OCI-LY1 (cell line): ENCODE measurements around the gene DCTN1.

Experiments used
- H2AFZ ChIP-seq: fragments of 200-600 bp; sonication (generic), shearing (Covaris generic); 2 replicates; pipeline ENCODE4 v1.6.0; 2014; ENCODE audit warnings: antibody characterized with exemption, mild to moderate bottlenecking, low read length
- H3F3A ChIP-seq: fragments of 200-600 bp; sonication (generic), shearing (Covaris generic); 2 replicates; pipeline ENCODE4 v1.6.0; 2014; ENCODE audit warnings: mild to moderate bottlenecking, antibody characterized with exemption, low read length, moderate library complexity; ENCODE audit not compliant: insufficient read depth
- H3K27ac ChIP-seq: fragments of 200-600 bp; sonication (generic); 2 replicates; pipeline ENCODE4 v1.5.1; 2014; ENCODE audit warnings: low read length, mixed run types, mild to moderate bottlenecking, low read depth; ENCODE audit not compliant: poor library complexity, severe bottlenecking
- H3K27me3 ChIP-seq: fragments of 200-600 bp; sonication (generic); 2 replicates; pipeline ENCODE4 v1.6.0; 2014; ENCODE audit warnings: antibody characterized with exemption, mild to moderate bottlenecking, low read length, moderate library complexity; ENCODE audit not compliant: insufficient read depth
- H3K36me3 ChIP-seq: fragments of 200-600 bp; sonication (generic); 2 replicates; pipeline ENCODE4 v1.6.1; 2014; ENCODE audit warnings: mild to moderate bottlenecking, antibody characterized with exemption, low read length, moderate library complexity, mixed read lengths; ENCODE audit not compliant: insufficient read depth
- H3K4me1 ChIP-seq: fragments of 200-600 bp; sonication (generic); 2 replicates; pipeline ENCODE4 v1.5.1; 2014; ENCODE audit warnings: mild to moderate bottlenecking, low read length, moderate library complexity; ENCODE audit not compliant: insufficient read depth, severe bottlenecking
- H3K4me2 ChIP-seq: fragments of 200-600 bp; sonication (generic), shearing (Covaris generic); 2 replicates; pipeline ENCODE4 v1.6.1; 2014; ENCODE audit warnings: low read length
- H3K4me3 ChIP-seq: fragments of 200-600 bp; sonication (generic); 2 replicates; pipeline ENCODE4 v1.5.1; 2014; ENCODE audit warnings: low read length, low read depth, mild to moderate bottlenecking, mixed read lengths; ENCODE audit not compliant: poor library complexity, severe bottlenecking
- H3K79me2 ChIP-seq: fragments of 200-600 bp; shearing (Covaris generic); 2 replicates; pipeline ENCODE4 v1.6.1; 2016; ENCODE audit warnings: mixed run types, low read length, mixed read lengths; ENCODE audit not compliant: insufficient read depth
- H3K9ac ChIP-seq: fragments of 200-600 bp; sonication (generic), shearing (Covaris generic); 2 replicates; pipeline ENCODE4 v1.6.1; 2014; ENCODE audit warnings: mild to moderate bottlenecking, low read length, mixed read lengths
- H3K9me2 ChIP-seq: fragments of 200-600 bp; sonication (generic), shearing (Covaris generic); 2 replicates; pipeline ENCODE4 v1.6.1; 2014; ENCODE audit warnings: low read depth, mild to moderate bottlenecking, low read length, mixed read lengths
- H3K9me3 ChIP-seq: fragments of 200-600 bp; shearing (Covaris generic); 2 replicates; pipeline ENCODE4 v1.6.1; 2014; ENCODE audit warnings: low read length, mixed read lengths
- H4K20me1 ChIP-seq: fragments of 200-600 bp; sonication (generic), shearing (Covaris generic); 2 replicates; pipeline ENCODE4 v1.6.0; 2016; ENCODE audit warnings: mild to moderate bottlenecking, low read length; ENCODE audit not compliant: insufficient read depth
- EZH2 ChIP-seq: fragments of 200-600 bp; sonication (generic), shearing (Covaris generic); IDR thresholded peaks from 2 replicates; pipeline ENCODE4 v1.8.0; 2017; ENCODE audit warnings: borderline replicate concordance, mixed run types, mild to moderate bottlenecking, antibody characterized with exemption, low read length, moderate library complexity, mixed read lengths
- TF ChIP-seq, protein P1 (sequence below): fragments of 200-600 bp; sonication (generic), shearing (Covaris generic); IDR thresholded peaks from 2 replicates; pipeline ENCODE4 v1.5.1; 2017; ENCODE audit warnings: mild to moderate bottlenecking, antibody characterized with exemption, low read length, moderate library complexity, mixed read lengths

Gene DCTN1

DNA sequence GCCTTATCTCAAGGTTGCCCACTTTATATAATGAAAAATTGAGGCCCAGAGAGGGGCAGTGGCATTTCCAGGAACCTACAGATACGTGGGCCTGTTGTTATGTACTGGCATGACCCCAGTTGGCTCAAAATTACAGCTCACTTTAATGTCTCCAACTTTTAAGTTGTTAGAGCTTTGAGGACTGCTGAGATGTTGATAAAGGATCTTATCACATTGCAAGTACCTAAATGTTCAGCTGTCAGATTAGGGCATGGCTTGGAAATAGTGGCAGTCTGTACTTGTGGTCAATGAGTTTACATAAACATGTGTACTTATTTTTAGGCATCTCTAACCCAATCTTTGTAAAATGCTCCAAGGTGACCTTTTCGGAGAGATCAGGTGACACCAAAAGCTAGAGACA lies 51.5 kb downstream of the DCTN1 start:
- TF ChIP-seq, protein P1, sequence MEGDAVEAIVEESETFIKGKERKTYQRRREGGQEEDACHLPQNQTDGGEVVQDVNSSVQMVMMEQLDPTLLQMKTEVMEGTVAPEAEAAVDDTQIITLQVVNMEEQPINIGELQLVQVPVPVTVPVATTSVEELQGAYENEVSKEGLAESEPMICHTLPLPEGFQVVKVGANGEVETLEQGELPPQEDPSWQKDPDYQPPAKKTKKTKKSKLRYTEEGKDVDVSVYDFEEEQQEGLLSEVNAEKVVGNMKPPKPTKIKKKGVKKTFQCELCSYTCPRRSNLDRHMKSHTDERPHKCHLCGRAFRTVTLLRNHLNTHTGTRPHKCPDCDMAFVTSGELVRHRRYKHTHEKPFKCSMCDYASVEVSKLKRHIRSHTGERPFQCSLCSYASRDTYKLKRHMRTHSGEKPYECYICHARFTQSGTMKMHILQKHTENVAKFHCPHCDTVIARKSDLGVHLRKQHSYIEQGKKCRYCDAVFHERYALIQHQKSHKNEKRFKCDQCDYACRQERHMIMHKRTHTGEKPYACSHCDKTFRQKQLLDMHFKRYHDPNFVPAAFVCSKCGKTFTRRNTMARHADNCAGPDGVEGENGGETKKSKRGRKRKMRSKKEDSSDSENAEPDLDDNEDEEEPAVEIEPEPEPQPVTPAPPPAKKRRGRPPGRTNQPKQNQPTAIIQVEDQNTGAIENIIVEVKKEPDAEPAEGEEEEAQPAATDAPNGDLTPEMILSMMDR: no peak
- no peak for TF ChIP-seq EZH2
- Histone ChIP-seq H3K4me1 (no peaks in the 10 kb centered on the region), H3K36me3 (no peaks in the 10 kb centered on the region), H3K9me2 (no peaks in the 10 kb centered on the region), H2AFZ (no peak overlapping the region), H3K27ac (no peak overlapping the region), H3K79me2 (no peaks in the 10 kb centered on the region), H3K9me3 (no peaks in the 10 kb centered on the region), H3F3A (no peaks in the 10 kb centered on the region), H3K27me3 (no peaks in the 10 kb centered on the region), H3K4me2 (no peak overlapping the region), H3K4me3 (no peak overlapping the region), H4K20me1 (no peaks in the 10 kb centered on the region), H3K9ac (no peak overlapping the region)

DNA sequence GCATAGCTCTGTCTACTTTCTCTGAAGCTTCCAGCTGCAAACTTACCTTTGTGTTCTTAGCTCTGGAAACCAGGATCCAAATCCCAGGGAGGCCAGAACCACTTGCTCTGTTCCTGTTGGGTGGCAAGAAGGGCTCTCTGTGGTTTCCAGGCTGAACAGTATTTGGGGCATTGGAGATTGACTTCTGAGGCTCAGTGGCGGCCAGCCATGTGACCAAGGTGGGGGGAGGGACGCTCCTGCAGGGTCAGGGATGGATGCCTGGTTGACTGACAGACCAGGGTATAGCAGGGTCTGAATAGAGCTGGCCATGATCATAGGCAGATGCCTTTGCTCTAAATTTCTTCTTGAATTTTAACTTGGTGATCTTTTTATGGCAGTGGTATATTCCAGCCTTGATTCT lies 52.0 kb downstream of the DCTN1 start:
- Histone ChIP-seq H3K9me3 (no peaks in the 10 kb centered on the region), H3K4me2 (no peak overlapping the region), H3K27me3 (no peaks in the 10 kb centered on the region), H3K36me3 (no peaks in the 10 kb centered on the region), H2AFZ (no peak overlapping the region), H3K9ac (no peak overlapping the region), H3K79me2 (no peaks in the 10 kb centered on the region), H4K20me1 (no peaks in the 10 kb centered on the region), H3K4me1 (no peaks in the 10 kb centered on the region), H3F3A (no peaks in the 10 kb centered on the region), H3K4me3 (no peak overlapping the region), H3K27ac (no peak overlapping the region), H3K9me2 (no peaks in the 10 kb centered on the region)
- TF ChIP-seq, protein P1: no peak
- no peak for TF ChIP-seq EZH2

DNA sequence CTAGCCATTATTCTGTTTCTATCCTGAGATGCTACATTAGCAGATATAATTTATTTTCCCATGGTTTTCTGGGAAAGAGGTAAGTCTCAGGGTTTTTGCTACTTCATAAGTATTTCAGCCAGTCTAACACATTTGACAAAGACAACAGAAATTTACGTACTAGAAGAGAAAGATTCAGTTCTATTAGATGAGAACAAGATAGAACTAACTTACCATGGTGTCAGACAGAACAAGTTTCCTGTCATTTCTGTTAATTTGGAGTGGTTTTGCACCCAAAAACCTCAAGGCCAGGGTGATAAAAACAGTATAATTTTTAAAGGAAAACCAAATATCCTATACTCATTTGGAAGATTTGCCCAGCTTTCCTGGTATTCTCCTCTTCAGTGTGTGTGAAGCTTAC lies 52.5 kb downstream of the DCTN1 start:
- Histone ChIP-seq H3F3A (no peaks in the 10 kb centered on the region), H2AFZ (no peak overlapping the region), H3K9ac (no peak overlapping the region), H3K27ac (no peak overlapping the region), H3K36me3 (no peaks in the 10 kb centered on the region), H3K9me3 (no peaks in the 10 kb centered on the region), H3K79me2 (no peaks in the 10 kb centered on the region), H3K4me2 (no peak overlapping the region), H3K27me3 (no peaks in the 10 kb centered on the region), H3K4me1 (no peaks in the 10 kb centered on the region), H3K4me3 (no peak overlapping the region), H4K20me1 (no peaks in the 10 kb centered on the region), H3K9me2 (no peaks in the 10 kb centered on the region)
- no peak for TF ChIP-seq EZH2
- TF ChIP-seq, protein P1: no peak
